ENCODE measurements around the gene KLHL30. TPM values are rescaled to one million over a fixed set of nuclear protein-coding genes. Genes with fewer than 3 reads are reported as not detected.

KLHL30 gene
- total RNA-seq, result under 1 TPM; 0.07 to 0.13 TPM

- no peak within 1 kb of the TSS for H3K4me3 ChIP-seq
- DNase-seq, result no peak
- H3K36me3 ChIP-seq, result no peaks in the 10 kb centered on the region
- H3K27me3 ChIP-seq, result no peaks in the 10 kb centered on the region
- intact Hi-C loops (cut with DNase I), result no loop called here
- no peak within 1 kb of the TSS for H3K27ac ChIP-seq
- H3K4me1 ChIP-seq, result peaks cover 7% of the 10 kb centered on the region
- H3K9ac ChIP-seq (ENCODE audit: low read depth in 2 of 2, low read length in 2 of 2), result no peak within 1 kb of the TSS
- H3K9me3 ChIP-seq, result no peaks in the 10 kb centered on the region
- no peak for TF ChIP-seq CTCF (IDR thresholded peaks at IDR 0.05)
These were observed at the start of gene KLHL30 for GRCh38 chr2:238138331-238139195. TSS of gene KLHL30 (plus strand) at chr2:238138668. CDS start at chr2:238140755, 2,087 bp downstream.

GRCh38 chr2:238090887-238091286 is 47.6 kb upstream of the KLHL30 start:
- H3K27ac ChIP-seq, result no peak overlapping the region
- H3K9ac ChIP-seq (ENCODE audit: low read depth in 2 of 2, low read length in 2 of 2), result no peak overlapping the region
- H3K27me3 ChIP-seq, result no peaks in the 10 kb centered on the region
- no peaks in the 10 kb centered on the region for H3K36me3 ChIP-seq
- DNase-seq, result no peak
- TF ChIP-seq CTCF (IDR thresholded peaks at IDR 0.05), result no peak
- intact Hi-C loops (cut with DNase I), result no loop called here
- H3K4me3 ChIP-seq, result no peak overlapping the region
- H3K9me3 ChIP-seq, result no peaks in the 10 kb centered on the region
- no peaks in the 10 kb centered on the region for H3K4me1 ChIP-seq

- Histone ChIP-seq H3K4me3 (no peak overlapping the region), H3K27me3 (no peaks in the 10 kb centered on the region), H3K27ac (no peak overlapping the region), H3K4me1 (no peaks in the 10 kb centered on the region), H3K9me3 (no peaks in the 10 kb centered on the region), H3K36me3 (no peaks in the 10 kb centered on the region), H3K9ac (ENCODE audit: low read depth in 2 of 2, low read length in 2 of 2) (no peak overlapping the region)
- DNase-seq, result no peak
- TF ChIP-seq CTCF (IDR thresholded peaks at IDR 0.05), result no peak
- intact Hi-C loops (cut with DNase I), result no loop called here
These were observed 46.9 kb upstream of the KLHL30 start for GRCh38 chr2:238091436-238092060.

GRCh38 chr2:238092486-238093035 is 45.9 kb upstream of the KLHL30 start:
- intact Hi-C loops (cut with DNase I), result no loop called here
- Histone ChIP-seq H3K27ac (no peak overlapping the region), H3K36me3 (no peaks in the 10 kb centered on the region), H3K27me3 (no peaks in the 10 kb centered on the region), H3K9me3 (no peaks in the 10 kb centered on the region), H3K9ac (ENCODE audit: low read depth in 2 of 2, low read length in 2 of 2) (no peak overlapping the region), H3K4me3 (no peak overlapping the region), H3K4me1 (no peaks in the 10 kb centered on the region)
- DNase-seq, result no peak
- no peak for TF ChIP-seq CTCF (IDR thresholded peaks at IDR 0.05)

- no peaks in the 10 kb centered on the region for H3K36me3 ChIP-seq
- no peak for DNase-seq
- no peaks in the 10 kb centered on the region for H3K27me3 ChIP-seq
- intact Hi-C loops (cut with DNase I), result no loop called here
- no peak overlapping the region for H3K9ac ChIP-seq (ENCODE audit: low read depth in 2 of 2, low read length in 2 of 2)
- H3K4me1 ChIP-seq, result no peaks in the 10 kb centered on the region
- no peaks in the 10 kb centered on the region for H3K9me3 ChIP-seq
- H3K27ac ChIP-seq, result no peak overlapping the region
- H3K4me3 ChIP-seq, result no peak overlapping the region
- no peak for TF ChIP-seq CTCF (IDR thresholded peaks at IDR 0.05)
These were observed 45.0 kb upstream of the KLHL30 start for GRCh38 chr2:238093181-238094140.

Measured in colonic mucosa (tissue), 4 donors.